HG03342 (cell line): ENCODE measurements around the gene ETV7.

ENCODE experiments used
- ATAC-seq: cut with Tn5 transposase; IDR thresholded peaks from one replicate; pipeline ENCODE4 v1.9.1; 2021; ENCODE audit warnings: mild to moderate bottlenecking, moderate library complexity; ENCODE audit not compliant: unreplicated experiment

The ETV7 gene

DNA sequence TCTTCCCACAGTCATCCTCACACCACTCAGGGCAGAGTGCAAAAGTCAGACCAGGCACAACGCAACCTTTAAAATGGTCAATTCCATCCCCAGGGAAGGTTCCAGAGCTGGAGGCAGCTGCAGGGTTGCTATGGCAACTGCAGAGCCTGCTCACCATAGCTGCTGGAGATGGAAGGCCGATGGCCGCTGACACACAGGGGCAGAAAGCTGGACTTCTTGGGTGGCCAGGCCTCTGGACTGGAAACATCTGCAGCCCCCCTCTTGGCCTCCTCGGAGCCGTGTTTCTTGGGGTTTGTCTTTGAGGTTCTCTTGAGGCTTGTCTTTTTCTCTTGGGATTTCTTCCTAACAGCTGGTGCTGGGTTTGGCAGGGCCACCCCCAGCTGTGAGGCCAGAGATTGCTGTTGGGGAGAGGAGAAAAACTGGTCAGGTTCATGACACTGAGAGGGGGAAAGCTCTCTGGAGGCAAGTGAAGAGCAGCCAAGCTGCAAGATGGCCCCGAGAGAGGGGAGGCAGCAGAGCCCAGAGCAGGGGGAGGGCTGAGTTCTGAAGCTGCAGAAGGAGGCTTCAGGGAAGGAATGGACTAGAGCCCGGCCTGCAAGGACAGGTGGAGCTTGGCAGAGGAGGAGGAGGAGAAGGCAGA, 61.0 kb downstream of the ETV7 start:
- ATAC-seq: no peak

DNA sequence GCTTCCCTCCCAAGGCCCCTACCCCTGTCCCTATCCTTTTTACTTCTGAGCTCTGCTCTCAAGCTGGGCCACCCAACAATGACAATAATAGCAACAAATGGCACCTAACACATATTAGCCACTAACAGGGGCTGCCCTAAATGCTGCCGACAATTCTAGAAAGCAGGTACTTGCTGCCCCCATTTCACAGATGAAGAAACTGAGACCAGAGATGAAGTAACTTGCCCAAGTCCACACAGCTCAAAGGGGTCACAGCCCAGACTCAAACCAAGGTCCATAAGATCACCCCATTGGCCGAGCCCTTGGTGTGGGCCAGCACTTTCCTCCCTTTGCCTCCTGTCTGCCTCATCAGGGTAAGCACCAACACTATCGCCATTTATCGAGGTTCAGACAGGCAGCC, 62.8 kb downstream of the ETV7 start:
- no peak for ATAC-seq

DNA sequence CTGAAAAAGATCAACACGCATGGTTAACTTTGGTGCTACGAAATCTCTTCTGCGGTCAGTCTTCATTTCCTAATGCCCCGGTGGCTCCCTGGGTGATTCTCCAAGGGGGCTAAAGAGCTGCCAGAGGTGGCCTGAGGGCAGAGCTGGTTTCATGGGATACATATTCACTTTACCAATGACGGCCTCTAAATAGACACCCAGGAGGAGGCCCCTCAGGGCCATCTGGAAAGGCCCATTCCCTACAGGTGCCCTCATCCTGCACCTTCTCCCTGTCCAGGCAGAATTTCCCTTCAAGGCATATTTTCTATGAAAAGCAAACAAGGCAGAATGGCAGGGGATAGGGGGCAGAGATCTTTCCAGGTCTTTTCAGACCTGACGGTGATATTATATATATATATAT, 63.3 kb downstream of the ETV7 start:
- no peak for ATAC-seq

DNA sequence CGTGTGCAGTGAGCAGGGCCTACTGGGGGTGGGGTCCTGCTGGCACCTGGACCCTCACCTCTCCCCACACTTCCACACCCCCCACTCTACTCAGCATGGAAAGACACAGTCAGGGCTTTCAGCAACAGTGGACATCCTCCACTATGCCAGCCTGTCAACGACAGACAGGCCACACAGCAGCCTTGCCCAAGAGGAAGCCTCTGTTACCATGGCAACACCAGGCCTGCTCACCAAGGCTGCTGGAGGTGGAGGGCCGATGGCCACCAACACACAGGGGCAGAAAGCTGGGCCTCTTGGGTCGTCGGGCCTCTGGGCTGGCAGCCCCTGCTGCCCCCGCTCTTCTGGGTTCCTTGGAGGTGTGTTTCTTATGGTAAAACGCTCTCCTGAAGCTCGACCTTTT, 64.4 kb downstream of the ETV7 start:
- ATAC-seq: no peak

- no peak for ATAC-seq
These were observed 64.9 kb downstream of the ETV7 start for GRCh38 chr6:36322591-36322990.

GRCh38 chr6:36320475-36320874, 67.0 kb downstream of the ETV7 start:
- no peak for ATAC-seq

DNA sequence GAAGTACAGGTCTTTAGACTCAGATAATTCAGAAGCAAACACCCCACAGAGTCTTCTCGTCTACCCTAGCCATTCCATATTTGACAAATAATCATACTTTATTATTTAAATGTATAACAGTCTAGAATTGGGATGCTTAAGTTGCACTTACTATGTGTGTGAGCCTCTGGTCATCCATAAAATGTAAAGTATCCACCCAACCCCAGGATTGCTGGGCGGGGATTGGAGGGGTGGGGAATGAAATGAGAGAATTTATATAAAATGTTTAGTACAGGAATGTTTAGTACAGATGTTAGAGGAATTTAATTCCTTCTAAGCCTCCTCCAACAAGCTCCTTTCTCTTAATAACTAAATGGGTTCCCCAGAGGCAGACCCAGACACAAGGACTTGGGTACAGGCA, 67.6 kb downstream of the ETV7 start:
- ATAC-seq: no peak

GRCh38 chr6:36319436-36319762, 68.1 kb downstream of the ETV7 start:
- no peak for ATAC-seq

GRCh38 chr6:36318690-36319435, 68.6 kb downstream of the ETV7 start:
- no peak for ATAC-seq

GRCh38 chr6:36317623-36318022, 69.8 kb downstream of the ETV7 start:
- no peak for ATAC-seq
